Hepatocyte (in vitro differentiated cells): ENCODE data around the gene EIF3D. TPM values are rescaled to one million over a fixed set of nuclear protein-coding genes. Genes with fewer than 3 reads are reported as not detected.

Experiments
- DNase-seq: peaks from one replicate; pipeline ENCODE4 v3.0.0-alpha.2; 2016; ENCODE audit warnings: low spot score
- H2AFZ ChIP-seq: fragments of 200-600 bp; sonication (generic); 2 replicates; pipeline ENCODE4 v1.6.0; 2016; ENCODE audit warnings: antibody characterized with exemption, mild to moderate bottlenecking
- H3K27ac ChIP-seq: fragments of 200-600 bp; sonication (generic); 2 replicates; pipeline ENCODE4 v1.5.1; 2016; ENCODE audit warnings: mild to moderate bottlenecking
- H3K27me3 ChIP-seq: fragments of 200-600 bp; sonication (generic); 2 replicates; pipeline ENCODE4 v1.6.1; 2016
- H3K36me3 ChIP-seq: fragments of 200-600 bp; sonication (generic); replicated peaks from 2 replicates; pipeline ENCODE4 v1.5.1; 2016; ENCODE audit warnings: low read depth; ENCODE audit not compliant: insufficient read depth
- H3K4me1 ChIP-seq: fragments of 200-600 bp; sonication (generic); 2 replicates; pipeline ENCODE4 v1.5.1; 2016; ENCODE audit warnings: mild to moderate bottlenecking, moderate library complexity; ENCODE audit not compliant: insufficient read depth
- H3K4me2 ChIP-seq: fragments of 200-600 bp; sonication (generic); 2 replicates; pipeline ENCODE4 v1.6.0; 2016
- H3K4me3 ChIP-seq: fragments of 200-600 bp; sonication (generic); 2 replicates; pipeline ENCODE4 v1.5.1; 2016; ENCODE audit warnings: mild to moderate bottlenecking
- H3K79me2 ChIP-seq: fragments of 200-600 bp; sonication (generic); 2 replicates; pipeline ENCODE4 v1.6.0; 2017; ENCODE audit warnings: mild to moderate bottlenecking
- H3K9me2 ChIP-seq: fragments of 200-600 bp; sonication (generic); replicated peaks from 2 replicates; pipeline ENCODE4 v1.6.0; 2017; ENCODE audit warnings: mild to moderate bottlenecking; ENCODE audit not compliant: insufficient read depth
- H3K9me3 ChIP-seq: fragments of 200-600 bp; sonication (generic); 2 replicates; pipeline ENCODE4 v1.5.1; 2016; ENCODE audit warnings: low read depth, mild to moderate bottlenecking
- H4K20me1 ChIP-seq: fragments of 200-600 bp; sonication (generic); 2 replicates; pipeline ENCODE4 v1.6.0; 2016; ENCODE audit warnings: mild to moderate bottlenecking; ENCODE audit not compliant: insufficient read depth, poor library complexity, severe bottlenecking
- CTCF ChIP-seq: fragments of 200-600 bp; sonication (generic); IDR thresholded peaks from 2 replicates; pipeline ENCODE4 v1.5.1; 2016; ENCODE audit warnings: antibody characterized with exemption, mild to moderate bottlenecking; ENCODE audit not compliant: poor library complexity
- EZH2 ChIP-seq: fragments of 200-600 bp; sonication (generic); IDR thresholded peaks from 2 replicates; pipeline ENCODE4 v1.6.1; 2016; ENCODE audit warnings: antibody characterized with exemption, mild to moderate bottlenecking, borderline replicate concordance
- EZH2phosphoT487 ChIP-seq: fragments of 200-600 bp; sonication (generic); IDR thresholded peaks from one replicate; pipeline ENCODE4 v1.6.1; 2018; ENCODE audit warnings: antibody characterized with exemption, mild to moderate bottlenecking, low read depth, moderate library complexity; ENCODE audit not compliant: unreplicated experiment, severe bottlenecking
- WGBS: methylation state at CpG from one replicate; pipeline ENCODE4 v1.1.6; 2016; ENCODE audit warnings: low lambda C conversion rate; ENCODE audit errors: missing lambda C conversion rate; 5-methylcytosine and 5-hydroxymethylcytosine counted together
- polyA plus RNA-seq: library from polyadenylated mRNA; unstranded; fragments of >200 nt; fragmentation: Nextera tagmentation; extraction: Ambion mirVana; gene quantifications from 2 replicates; pipeline ENCODE4 v1.2.1, GENCODE V29; 2016
- total RNA-seq: library from RNA; depleted of rRNA; stranded (reverse); fragments of >200 nt; gene quantifications from 2 replicates; pipeline ENCODE4 v1.2.3, GENCODE V29; 2014

Gene EIF3D
- total and polyA plus RNA-seq, 2 experiments from 2014 or later: 70.4 to 171 TPM

DNA sequence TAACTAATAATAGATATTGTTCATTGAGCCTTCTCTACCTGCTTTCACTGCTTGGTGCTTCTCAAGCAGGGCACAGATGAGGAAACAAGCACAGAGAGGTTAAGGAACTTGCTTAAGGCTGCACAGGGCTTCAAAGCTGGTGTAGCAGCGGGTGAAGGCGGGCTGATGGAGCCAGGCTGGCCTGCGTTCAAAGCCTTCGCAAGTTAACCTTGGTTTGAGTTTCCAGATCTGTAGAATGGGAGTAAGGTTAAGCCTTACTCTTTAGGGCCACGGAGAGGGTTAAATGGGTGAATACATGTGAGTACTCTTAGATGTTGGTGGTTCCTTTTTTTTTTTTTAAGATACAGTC is 36.2 kb upstream of the EIF3D start:
- WGBS: 93% methylated on average over 5 of the region's 5 CpGs
- Histone ChIP-seq H2AFZ (no peak overlapping the region), H3K4me2 (no peak overlapping the region), H3K27me3 (no peaks in the 10 kb centered on the region), H3K4me1 (no peaks in the 10 kb centered on the region), H3K9me2 (no peaks in the 10 kb centered on the region), H3K27ac (no peak overlapping the region), H4K20me1 (no peaks in the 10 kb centered on the region), H3K4me3 (no peak overlapping the region), H3K36me3 (no peaks in the 10 kb centered on the region), H3K79me2 (no peaks in the 10 kb centered on the region), H3K9me3 (no peaks in the 10 kb centered on the region)
- no peak for DNase-seq
- no peak for TF ChIP-seq EZH2phosphoT487
- TF ChIP-seq EZH2: no peak
- no peak for TF ChIP-seq CTCF

GRCh38 chr22:36564422-36565158 is 35.6 kb upstream of the EIF3D start:
- H3K27ac ChIP-seq: no peak overlapping the region
- no peaks in the 10 kb centered on the region for H3K27me3 ChIP-seq
- 96% methylated on average over 45 of the region's 48 CpGs for WGBS
- no peaks in the 10 kb centered on the region for H3K79me2 ChIP-seq
- no peak overlapping the region for H3K4me2 ChIP-seq
- DNase-seq: no peak
- H4K20me1 ChIP-seq: no peaks in the 10 kb centered on the region
- H2AFZ ChIP-seq: no peak overlapping the region
- H3K9me2 ChIP-seq: no peaks in the 10 kb centered on the region
- H3K4me1 ChIP-seq: no peaks in the 10 kb centered on the region
- H3K9me3 ChIP-seq: no peaks in the 10 kb centered on the region
- no peak overlapping the region for H3K4me3 ChIP-seq
- no peaks in the 10 kb centered on the region for H3K36me3 ChIP-seq
- TF ChIP-seq EZH2 (no peak), CTCF (no peak), EZH2phosphoT487 (no peak)

GRCh38 chr22:36563898-36564297 is 34.9 kb upstream of the EIF3D start:
- H3K4me2 ChIP-seq: no peak overlapping the region
- no peak for TF ChIP-seq EZH2phosphoT487
- no peak for TF ChIP-seq EZH2
- TF ChIP-seq CTCF: no peak
- H3K27me3 ChIP-seq: no peaks in the 10 kb centered on the region
- no peaks in the 10 kb centered on the region for H3K9me2 ChIP-seq
- no peaks in the 10 kb centered on the region for H3K9me3 ChIP-seq
- 88% methylated on average over 5 of the region's 5 CpGs for WGBS
- H4K20me1 ChIP-seq: no peaks in the 10 kb centered on the region
- H3K36me3 ChIP-seq: no peaks in the 10 kb centered on the region
- no peaks in the 10 kb centered on the region for H3K4me1 ChIP-seq
- no peak for DNase-seq
- no peak overlapping the region for H2AFZ ChIP-seq
- H3K79me2 ChIP-seq: no peaks in the 10 kb centered on the region
- no peak overlapping the region for H3K4me3 ChIP-seq
- H3K27ac ChIP-seq: no peak overlapping the region
